ENCODE data around the gene KLF11. TPM values are rescaled to one million over a fixed set of nuclear protein-coding genes. Genes with fewer than 3 reads are reported as not detected.

The KLF11 gene
- total RNA-seq, 1 experiment from 2014 or later: 10.9 TPM

DNA sequence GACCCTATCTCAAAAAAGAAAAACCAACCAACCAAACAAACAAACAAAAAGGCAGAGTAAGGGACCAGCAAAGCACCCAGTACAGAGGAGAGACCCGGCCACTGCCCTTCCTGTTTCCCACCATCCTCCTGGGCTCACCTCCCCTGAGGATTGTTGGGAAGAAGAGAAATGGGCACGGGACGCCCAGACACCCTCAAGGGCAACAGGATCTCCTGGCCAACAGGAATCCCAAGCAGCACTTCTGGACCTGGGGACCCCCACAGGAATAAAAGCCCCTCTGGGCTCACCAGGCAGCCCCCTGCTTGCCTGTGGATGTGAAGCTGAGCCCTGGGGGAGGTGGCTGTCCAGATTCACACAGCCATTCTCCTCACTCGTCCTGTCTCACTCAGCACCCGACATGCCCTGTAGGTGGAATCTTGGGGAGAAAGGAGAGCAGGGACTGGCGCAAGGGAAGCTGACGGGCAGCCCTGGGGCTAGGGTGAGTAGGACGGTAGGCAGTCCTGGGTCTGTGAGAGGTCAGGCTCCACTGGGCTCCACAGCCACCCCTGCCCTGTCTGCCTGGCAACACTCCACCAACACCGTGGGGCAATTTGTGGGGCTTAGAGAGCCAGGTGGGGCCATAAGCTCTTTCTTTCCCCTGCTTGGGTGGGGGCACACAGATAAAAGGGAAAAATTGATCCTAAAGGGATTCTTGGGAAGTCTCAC, 18.0 kb downstream of the KLF11 start:
- ChIA-PET CTCF (no interaction called here), POLR2A (ENCODE audit: unreplicated experiment) (no interaction called here)
- TF ChIP-seq, protein P1, sequence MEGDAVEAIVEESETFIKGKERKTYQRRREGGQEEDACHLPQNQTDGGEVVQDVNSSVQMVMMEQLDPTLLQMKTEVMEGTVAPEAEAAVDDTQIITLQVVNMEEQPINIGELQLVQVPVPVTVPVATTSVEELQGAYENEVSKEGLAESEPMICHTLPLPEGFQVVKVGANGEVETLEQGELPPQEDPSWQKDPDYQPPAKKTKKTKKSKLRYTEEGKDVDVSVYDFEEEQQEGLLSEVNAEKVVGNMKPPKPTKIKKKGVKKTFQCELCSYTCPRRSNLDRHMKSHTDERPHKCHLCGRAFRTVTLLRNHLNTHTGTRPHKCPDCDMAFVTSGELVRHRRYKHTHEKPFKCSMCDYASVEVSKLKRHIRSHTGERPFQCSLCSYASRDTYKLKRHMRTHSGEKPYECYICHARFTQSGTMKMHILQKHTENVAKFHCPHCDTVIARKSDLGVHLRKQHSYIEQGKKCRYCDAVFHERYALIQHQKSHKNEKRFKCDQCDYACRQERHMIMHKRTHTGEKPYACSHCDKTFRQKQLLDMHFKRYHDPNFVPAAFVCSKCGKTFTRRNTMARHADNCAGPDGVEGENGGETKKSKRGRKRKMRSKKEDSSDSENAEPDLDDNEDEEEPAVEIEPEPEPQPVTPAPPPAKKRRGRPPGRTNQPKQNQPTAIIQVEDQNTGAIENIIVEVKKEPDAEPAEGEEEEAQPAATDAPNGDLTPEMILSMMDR (conservative IDR thresholded peaks at IDR 0.05): no peak
- TF ChIP-seq EZH2 (IDR thresholded peaks at IDR 0.05; ENCODE audit: low read depth): no peak
- Histone ChIP-seq H3K9me2 (ENCODE audit: insufficient read depth) (no peaks in the 10 kb centered on the region), H3K4me3 (no peak overlapping the region), H3K79me2 (ENCODE audit: low read depth) (no peaks in the 10 kb centered on the region), H3K27ac (no peak overlapping the region), H3K36me3 (ENCODE audit: low read depth) (no peaks in the 10 kb centered on the region), H4K20me1 (ENCODE audit: insufficient read depth) (no peaks in the 10 kb centered on the region), H3K4me1 (replicated peaks; ENCODE audit: insufficient read depth) (peaks cover 9% of the 10 kb centered on the region; the same call in 1 of the 2 replicates), H3F3A (ENCODE audit: insufficient read depth, low read depth) (peaks cover 7% of the 10 kb centered on the region), H3K9me3 (ENCODE audit: insufficient read depth, low read depth) (no peaks in the 10 kb centered on the region), H2AFZ (no peak overlapping the region), H3K27me3 (ENCODE audit: insufficient read depth, low read depth) (no peaks in the 10 kb centered on the region), H3K4me2 (no peak overlapping the region)
- no TSS peak for BruUV-seq (replicated peaks)
- intact Hi-C loops (cut with micrococcal nuclease; ENCODE audit: unreplicated experiment): no loop called here
- DNase-seq: no peak

DNA sequence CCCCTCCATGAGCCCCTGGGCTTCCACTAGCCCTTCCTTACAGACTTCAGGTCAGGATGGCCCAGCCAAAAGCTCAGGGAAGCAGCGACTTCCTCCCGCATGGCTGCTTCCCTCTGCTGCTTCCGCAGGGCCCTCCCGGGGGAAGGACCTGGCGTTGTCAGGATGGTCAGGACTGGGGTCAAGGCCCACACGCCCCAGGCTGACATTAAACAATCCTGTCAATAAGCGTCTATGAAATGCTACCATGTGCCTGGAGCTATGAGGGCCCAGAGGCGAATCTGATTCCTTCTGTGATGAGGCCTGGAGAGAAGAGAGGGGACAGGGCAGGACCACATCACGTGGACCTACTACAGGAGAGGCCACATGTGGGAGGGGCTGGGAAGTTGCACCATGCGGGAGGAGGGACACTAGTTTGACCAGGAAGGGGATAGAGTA, 19.6 kb downstream of the KLF11 start:
- Histone ChIP-seq H3K4me2 (no peak overlapping the region), H3K9me2 (ENCODE audit: insufficient read depth) (no peaks in the 10 kb centered on the region), H3K9me3 (ENCODE audit: insufficient read depth, low read depth) (no peaks in the 10 kb centered on the region), H3K36me3 (ENCODE audit: low read depth) (no peaks in the 10 kb centered on the region), H3F3A (ENCODE audit: insufficient read depth, low read depth) (no peaks in the 10 kb centered on the region), H3K79me2 (ENCODE audit: low read depth) (no peaks in the 10 kb centered on the region), H3K27ac (no peak overlapping the region), H4K20me1 (ENCODE audit: insufficient read depth) (no peaks in the 10 kb centered on the region), H3K4me1 (replicated peaks; ENCODE audit: insufficient read depth) (no peaks in the 10 kb centered on the region), H3K27me3 (ENCODE audit: insufficient read depth, low read depth) (no peaks in the 10 kb centered on the region), H3K4me3 (no peak overlapping the region), H2AFZ (no peak overlapping the region)
- DNase-seq: no peak
- no TSS peak for BruUV-seq (replicated peaks)
- ChIA-PET POLR2A (ENCODE audit: unreplicated experiment) (no interaction called here), CTCF (no interaction called here)
- no peak for TF ChIP-seq EZH2 (IDR thresholded peaks at IDR 0.05; ENCODE audit: low read depth)
- TF ChIP-seq, protein P1 (conservative IDR thresholded peaks at IDR 0.05): no peak
- intact Hi-C loops (cut with micrococcal nuclease; ENCODE audit: unreplicated experiment): no loop called here

DNA sequence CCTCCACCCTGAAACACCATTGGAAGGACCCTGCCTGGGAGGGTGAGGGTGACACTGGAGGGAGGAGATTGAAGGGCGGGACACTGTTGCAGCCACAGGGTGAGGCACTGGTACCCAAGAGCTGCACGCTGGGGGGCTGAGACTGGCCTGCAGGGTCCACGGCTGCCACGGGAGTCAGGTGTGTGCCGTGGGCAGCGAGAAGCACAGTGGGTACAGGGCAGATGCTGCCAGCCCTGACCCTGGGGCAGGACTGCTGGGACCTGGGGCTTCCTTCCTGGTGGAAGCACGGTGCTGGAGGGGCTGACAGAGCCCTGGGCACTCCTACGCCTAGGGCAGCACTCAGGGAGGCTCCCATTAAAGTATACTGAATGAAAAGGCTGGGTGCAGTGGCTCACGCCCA, 20.2 kb downstream of the KLF11 start:
- Histone ChIP-seq H3K4me1 (replicated peaks; ENCODE audit: insufficient read depth) (no peaks in the 10 kb centered on the region), H3K9me3 (ENCODE audit: insufficient read depth, low read depth) (no peaks in the 10 kb centered on the region), H3K36me3 (ENCODE audit: low read depth) (no peaks in the 10 kb centered on the region), H3K27ac (no peak overlapping the region), H3K4me2 (no peak overlapping the region), H3K9me2 (ENCODE audit: insufficient read depth) (no peaks in the 10 kb centered on the region), H3K79me2 (ENCODE audit: low read depth) (no peaks in the 10 kb centered on the region), H3F3A (ENCODE audit: insufficient read depth, low read depth) (no peaks in the 10 kb centered on the region), H3K4me3 (no peak overlapping the region), H3K27me3 (ENCODE audit: insufficient read depth, low read depth) (no peaks in the 10 kb centered on the region), H2AFZ (no peak overlapping the region), H4K20me1 (ENCODE audit: insufficient read depth) (no peaks in the 10 kb centered on the region)
- intact Hi-C loops (cut with micrococcal nuclease; ENCODE audit: unreplicated experiment): no loop called here
- TF ChIP-seq, protein P1 (conservative IDR thresholded peaks at IDR 0.05): no peak
- TF ChIP-seq EZH2 (IDR thresholded peaks at IDR 0.05; ENCODE audit: low read depth): no peak
- no peak for DNase-seq
- ChIA-PET CTCF (no interaction called here), POLR2A (ENCODE audit: unreplicated experiment) (no interaction called here)
- no TSS peak for BruUV-seq (replicated peaks)

All from PC-9 (cell line).